ENCODE data around the gene C19orf47.

C19orf47 gene

GRCh38 chr19:40331052-40331451, 17.1 kb downstream of the C19orf47 start:
- no peaks in the 10 kb centered on the region for H3F3A ChIP-seq (ENCODE audit: insufficient read depth)
- H4K20me1 ChIP-seq (ENCODE audit: low read depth, low read length), result no peaks in the 10 kb centered on the region
- H3K4me2 ChIP-seq (ENCODE audit: low read depth, low read length, poor library complexity, severe bottlenecking), result no peak overlapping the region
- H3K9me3 ChIP-seq (ENCODE audit: insufficient read depth, low read length), result no peaks in the 10 kb centered on the region
- H2AFZ ChIP-seq (ENCODE audit: low read depth, low read length, severe bottlenecking), result no peak overlapping the region
- H3K79me2 ChIP-seq (ENCODE audit: insufficient read depth, low read length), result no peaks in the 10 kb centered on the region
- no peaks in the 10 kb centered on the region for H3K27me3 ChIP-seq (ENCODE audit: low read length)
- H3K9me2 ChIP-seq (replicated peaks; ENCODE audit: insufficient read depth, low read length), result no peaks in the 10 kb centered on the region
- H3K27ac ChIP-seq (ENCODE audit: low read depth, low read length), result no peak overlapping the region
- no peak overlapping the region for H3K9ac ChIP-seq (ENCODE audit: low read length)
- no peak overlapping the region for H3K4me3 ChIP-seq (ENCODE audit: insufficient read depth, low read length, poor library complexity, severe bottlenecking)
- H3K36me3 ChIP-seq (ENCODE audit: low read length), result peaks cover 11% of the 10 kb centered on the region; the same call in 1 of the 2 replicates
- TF ChIP-seq EZH2phosphoT487 (conservative IDR thresholded peaks at IDR 0.05; ENCODE audit: low read length) (no peak), CTCF (IDR thresholded peaks at IDR 0.05; ENCODE audit: insufficient read depth, low read length, poor library complexity, severe bottlenecking) (no peak)

GRCh38 chr19:40326201-40326600, 22.0 kb downstream of the C19orf47 start:
- Histone ChIP-seq H4K20me1 (ENCODE audit: low read depth, low read length) (no peaks in the 10 kb centered on the region), H3K36me3 (ENCODE audit: low read length) (0 out of 2 replicates have a peak, but pooled peaks cover 2% of the 10 kb centered on the region), H3K9me3 (ENCODE audit: insufficient read depth, low read length) (no peaks in the 10 kb centered on the region), H3K9ac (ENCODE audit: low read length) (no peak overlapping the region), H3K4me3 (ENCODE audit: insufficient read depth, low read length, poor library complexity, severe bottlenecking) (no peak overlapping the region), H2AFZ (ENCODE audit: low read depth, low read length, severe bottlenecking) (no peak overlapping the region), H3K4me2 (ENCODE audit: low read depth, low read length, poor library complexity, severe bottlenecking) (no peak overlapping the region), H3K79me2 (ENCODE audit: insufficient read depth, low read length) (no peaks in the 10 kb centered on the region), H3K9me2 (replicated peaks; ENCODE audit: insufficient read depth, low read length) (no peaks in the 10 kb centered on the region), H3F3A (ENCODE audit: insufficient read depth) (no peaks in the 10 kb centered on the region), H3K27ac (ENCODE audit: low read depth, low read length) (no peak overlapping the region), H3K27me3 (ENCODE audit: low read length) (no peaks in the 10 kb centered on the region)
- TF ChIP-seq CTCF (IDR thresholded peaks at IDR 0.05; ENCODE audit: insufficient read depth, low read length, poor library complexity, severe bottlenecking) (no peak), EZH2phosphoT487 (conservative IDR thresholded peaks at IDR 0.05; ENCODE audit: low read length) (no peak)

- no peak overlapping the region for H3K4me3 ChIP-seq (ENCODE audit: insufficient read depth, low read length, poor library complexity, severe bottlenecking)
Measured at GRCh38 chr19:40323705-40324104, 24.5 kb downstream of the C19orf47 start.

More at GRCh38 chr19:40323705-40324104, 24.5 kb downstream of the C19orf47 start:
- H3K9me2 ChIP-seq (replicated peaks; ENCODE audit: insufficient read depth, low read length), result no peaks in the 10 kb centered on the region
- no peak overlapping the region for H3K4me2 ChIP-seq (ENCODE audit: low read depth, low read length, poor library complexity, severe bottlenecking)
- H4K20me1 ChIP-seq (ENCODE audit: low read depth, low read length), result no peaks in the 10 kb centered on the region
- no peak overlapping the region for H3K27ac ChIP-seq (ENCODE audit: low read depth, low read length)
- no peak for TF ChIP-seq EZH2phosphoT487 (conservative IDR thresholded peaks at IDR 0.05; ENCODE audit: low read length)
- TF ChIP-seq CTCF (IDR thresholded peaks at IDR 0.05; ENCODE audit: insufficient read depth, low read length, poor library complexity, severe bottlenecking), result no peak
- H3F3A ChIP-seq (ENCODE audit: insufficient read depth), result no peaks in the 10 kb centered on the region
- H3K36me3 ChIP-seq (ENCODE audit: low read length), result no peaks in the 10 kb centered on the region
- H3K79me2 ChIP-seq (ENCODE audit: insufficient read depth, low read length), result no peaks in the 10 kb centered on the region
- H2AFZ ChIP-seq (ENCODE audit: low read depth, low read length, severe bottlenecking), result no peak overlapping the region
- no peaks in the 10 kb centered on the region for H3K9me3 ChIP-seq (ENCODE audit: insufficient read depth, low read length)
- no peak overlapping the region for H3K9ac ChIP-seq (ENCODE audit: low read length)
- H3K27me3 ChIP-seq (ENCODE audit: low read length), result no peaks in the 10 kb centered on the region

Data from SU-DHL-6 (cell line).